ENCODE data around the gene CLRN2. TPM values are rescaled to one million over a fixed set of nuclear protein-coding genes. Genes with fewer than 3 reads are reported as not detected.

The CLRN2 gene
- total RNA-seq, 1 experiment from 2014 or later, result not detected

DNA sequence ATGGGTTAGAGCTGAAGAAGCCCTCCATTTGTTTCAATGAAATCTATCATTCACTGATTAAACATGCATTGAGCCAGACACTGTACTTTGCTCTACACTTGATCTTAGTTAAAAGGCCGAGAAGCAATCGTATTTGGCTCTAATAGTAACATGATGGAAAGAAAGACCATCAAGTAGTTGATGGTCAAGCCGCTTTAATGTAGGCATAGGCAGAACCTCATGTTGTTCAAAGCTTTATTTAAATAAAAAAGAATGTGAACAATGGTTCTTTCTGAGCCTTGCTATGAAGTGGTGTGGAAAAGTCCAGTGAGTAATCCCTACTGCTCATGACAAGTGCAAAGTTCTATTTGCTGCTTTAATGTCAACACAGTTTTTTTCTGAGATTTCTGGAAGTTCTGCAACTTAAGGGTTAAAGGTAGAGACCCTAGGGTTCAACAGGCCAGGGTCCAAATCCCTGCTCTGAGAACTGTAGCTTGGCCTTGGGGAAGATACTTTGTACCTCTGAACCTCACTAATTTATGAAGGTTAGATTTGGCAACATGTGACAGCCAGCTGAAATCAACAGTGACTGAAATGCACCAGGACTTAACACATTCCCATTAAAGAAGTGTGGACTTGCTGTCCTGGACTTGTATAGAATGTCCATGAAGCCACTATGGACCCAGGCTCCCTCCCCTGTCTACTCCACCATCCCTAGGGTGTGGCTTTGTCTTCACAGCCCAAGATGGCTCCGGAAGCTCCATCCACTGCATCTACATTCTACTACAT, 44.2 kb downstream of the CLRN2 start:
- Histone ChIP-seq H3K27me3 (ENCODE audit: insufficient read depth, low read length) (no peaks in the 10 kb centered on the region), H3K23ac (ENCODE audit: insufficient read length, low read depth, low read length) (no peak overlapping the region), H3K27ac (ENCODE audit: insufficient read length, low read depth, low read length) (no peak overlapping the region), H2BK15ac (ENCODE audit: low read depth, low read length) (no peak overlapping the region), H3K4ac (ENCODE audit: low read depth, low read length) (no peak overlapping the region), H4K5ac (ENCODE audit: insufficient read length, low read depth, low read length) (no peak overlapping the region), H3K79me1 (ENCODE audit: insufficient read depth, low read depth, low read length, poor library complexity, severe bottlenecking) (no peaks in the 10 kb centered on the region), H3K14ac (ENCODE audit: insufficient read depth, low read length) (no peak overlapping the region), H2BK12ac (ENCODE audit: insufficient read length, low read depth, low read length) (no peak overlapping the region), H3K79me2 (ENCODE audit: insufficient read depth, low read length) (no peaks in the 10 kb centered on the region), H3K56ac (ENCODE audit: insufficient read length, low read depth, low read length) (no peak overlapping the region), H3K9me3 (ENCODE audit: control insufficient read depth, low read depth, low read length) (no peaks in the 10 kb centered on the region), H3K9ac (ENCODE audit: extremely low read depth, insufficient read length, low read length) (no peak overlapping the region), H2AK5ac (ENCODE audit: insufficient read length, low read length) (no peak overlapping the region), H2BK20ac (ENCODE audit: low read depth, low read length, poor library complexity, severe bottlenecking) (no peak overlapping the region), H3K18ac (ENCODE audit: insufficient read length, low read depth, low read length) (no peak overlapping the region), H2BK120ac (ENCODE audit: low read depth, low read length, poor library complexity, severe bottlenecking) (no peak overlapping the region), H4K20me1 (ENCODE audit: control insufficient read depth, insufficient read depth, insufficient read length) (no peaks in the 10 kb centered on the region), H3T11ph (ENCODE audit: low read length) (no peak overlapping the region), H4K91ac (ENCODE audit: insufficient read length, low read depth, low read length) (no peak overlapping the region), H3K4me1 (ENCODE audit: insufficient read depth, low read length) (no peaks in the 10 kb centered on the region), H3K23me2 (ENCODE audit: insufficient read length, low read depth, low read length, poor library complexity, severe bottlenecking) (no peaks in the 10 kb centered on the region), H2BK5ac (ENCODE audit: insufficient read length, low read length) (no peak overlapping the region), H4K8ac (replicated peaks; ENCODE audit: insufficient read length, low read depth, low read length) (no peak overlapping the region), H2AFZ (ENCODE audit: low read length) (no peak overlapping the region), H3K4me2 (ENCODE audit: insufficient read depth, insufficient read length, low read length) (no peak overlapping the region)
- WGBS (ENCODE audit: extremely low coverage, insufficient read length, low lambda C conversion rate), result no CpG with 5 or more reads among the region's 4 CpGs
- Mint-ChIP-seq H3K27me3 (ENCODE audit: low read depth) (peaks cover 13% of the 10 kb centered on the region), H3K27ac (no peak overlapping the region), H3K9me3 (no peaks in the 10 kb centered on the region), H3K36me3 (ENCODE audit: insufficient read depth in 1 of 3, low read depth in 3 of 3) (no peaks in the 10 kb centered on the region), H3K4me1 (peaks cover 0 to 5% of the 10 kb centered on the region in 2 experiments; a peak in 1 of 4 replicates), H3K4me3 (no peak overlapping the region)
- TF ChIP-seq, protein P1, sequence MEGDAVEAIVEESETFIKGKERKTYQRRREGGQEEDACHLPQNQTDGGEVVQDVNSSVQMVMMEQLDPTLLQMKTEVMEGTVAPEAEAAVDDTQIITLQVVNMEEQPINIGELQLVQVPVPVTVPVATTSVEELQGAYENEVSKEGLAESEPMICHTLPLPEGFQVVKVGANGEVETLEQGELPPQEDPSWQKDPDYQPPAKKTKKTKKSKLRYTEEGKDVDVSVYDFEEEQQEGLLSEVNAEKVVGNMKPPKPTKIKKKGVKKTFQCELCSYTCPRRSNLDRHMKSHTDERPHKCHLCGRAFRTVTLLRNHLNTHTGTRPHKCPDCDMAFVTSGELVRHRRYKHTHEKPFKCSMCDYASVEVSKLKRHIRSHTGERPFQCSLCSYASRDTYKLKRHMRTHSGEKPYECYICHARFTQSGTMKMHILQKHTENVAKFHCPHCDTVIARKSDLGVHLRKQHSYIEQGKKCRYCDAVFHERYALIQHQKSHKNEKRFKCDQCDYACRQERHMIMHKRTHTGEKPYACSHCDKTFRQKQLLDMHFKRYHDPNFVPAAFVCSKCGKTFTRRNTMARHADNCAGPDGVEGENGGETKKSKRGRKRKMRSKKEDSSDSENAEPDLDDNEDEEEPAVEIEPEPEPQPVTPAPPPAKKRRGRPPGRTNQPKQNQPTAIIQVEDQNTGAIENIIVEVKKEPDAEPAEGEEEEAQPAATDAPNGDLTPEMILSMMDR (conservative IDR thresholded peaks at IDR 0.05), result no peak
- no peak for DNase-seq

Measured in H9 (cell line).